Effector memory CD4-positive, alpha-beta T cell (primary cell): ENCODE data around the gene SLCO3A1.

ENCODE experiments used
- DNase-seq, 3 donors: peaks; one replicate each; pipeline ENCODE4 v3.0.0-alpha.2; 2020
- H3K27ac ChIP-seq: 2 replicates; pipeline ENCODE4 v1.7.0; 2013; ENCODE audit warnings: mild to moderate bottlenecking, low read length, moderate library complexity; ENCODE audit not compliant: insufficient read depth, poor library complexity, severe bottlenecking
- H3K27me3 ChIP-seq: replicated peaks from 2 replicates; pipeline ENCODE4 v1.7.0; 2013; ENCODE audit warnings: mild to moderate bottlenecking, low read length; ENCODE audit not compliant: insufficient read depth, control insufficient read depth, poor library complexity, severe bottlenecking
- H3K36me3 ChIP-seq: 2 replicates; pipeline ENCODE4 v1.7.0; 2013; ENCODE audit warnings: mild to moderate bottlenecking, low read length, moderate library complexity; ENCODE audit not compliant: control insufficient read depth, insufficient read depth
- H3K4me1 ChIP-seq: 2 replicates; pipeline ENCODE4 v1.7.0; 2013; ENCODE audit warnings: low read length, mild to moderate bottlenecking; ENCODE audit not compliant: control insufficient read depth, insufficient read depth, poor library complexity, severe bottlenecking
- H3K4me3 ChIP-seq: 2 replicates; pipeline ENCODE4 v1.7.0; 2013; ENCODE audit warnings: low read length, low read depth, mild to moderate bottlenecking; ENCODE audit not compliant: insufficient read depth, poor library complexity, severe bottlenecking
- H3K9me3 ChIP-seq: 2 replicates; pipeline ENCODE4 v1.7.0; 2013; ENCODE audit warnings: mild to moderate bottlenecking, low read length, moderate library complexity; ENCODE audit not compliant: control insufficient read depth

Gene SLCO3A1

GRCh38 chr15:91973481-91973880 is 120.0 kb downstream of the SLCO3A1 start:
- H3K4me3 ChIP-seq, result no peak overlapping the region
- no peaks in the 10 kb centered on the region for H3K27me3 ChIP-seq
- DNase-seq, result no peak
- H3K36me3 ChIP-seq, result no peaks in the 10 kb centered on the region
- no peak overlapping the region for H3K27ac ChIP-seq
- no peaks in the 10 kb centered on the region for H3K9me3 ChIP-seq
- no peaks in the 10 kb centered on the region for H3K4me1 ChIP-seq

- Histone ChIP-seq H3K27me3 (no peaks in the 10 kb centered on the region), H3K4me1 (no peaks in the 10 kb centered on the region), H3K27ac (no peak overlapping the region), H3K9me3 (no peaks in the 10 kb centered on the region), H3K36me3 (no peaks in the 10 kb centered on the region), H3K4me3 (no peak overlapping the region)
- DNase-seq, result no peak
Observed at GRCh38 chr15:91974321-91974720, 120.8 kb downstream of the SLCO3A1 start.

- Histone ChIP-seq H3K4me1 (no peaks in the 10 kb centered on the region), H3K27ac (no peak overlapping the region), H3K9me3 (no peaks in the 10 kb centered on the region), H3K27me3 (no peaks in the 10 kb centered on the region), H3K4me3 (no peak overlapping the region), H3K36me3 (no peaks in the 10 kb centered on the region)
- no peak for DNase-seq
Observed at GRCh38 chr15:91975241-91975978, 121.9 kb downstream of the SLCO3A1 start.

GRCh38 chr15:91976966-91977365 is 123.5 kb downstream of the SLCO3A1 start:
- Histone ChIP-seq H3K4me1 (no peaks in the 10 kb centered on the region), H3K36me3 (no peaks in the 10 kb centered on the region), H3K4me3 (no peak overlapping the region), H3K9me3 (no peaks in the 10 kb centered on the region), H3K27me3 (no peaks in the 10 kb centered on the region), H3K27ac (no peak overlapping the region)
- DNase-seq, result no peak

GRCh38 chr15:91980502-91981267 is 127.2 kb downstream of the SLCO3A1 start:
- Histone ChIP-seq H3K4me3 (no peak overlapping the region), H3K27ac (no peak overlapping the region), H3K27me3 (no peaks in the 10 kb centered on the region), H3K9me3 (no peaks in the 10 kb centered on the region), H3K4me1 (no peaks in the 10 kb centered on the region), H3K36me3 (no peaks in the 10 kb centered on the region)
- DNase-seq, result no peak

GRCh38 chr15:91981821-91982800 is 128.6 kb downstream of the SLCO3A1 start:
- H3K27me3 ChIP-seq, result no peaks in the 10 kb centered on the region
- H3K27ac ChIP-seq, result no peak overlapping the region
- no peak for DNase-seq
- no peaks in the 10 kb centered on the region for H3K9me3 ChIP-seq
- H3K36me3 ChIP-seq, result no peaks in the 10 kb centered on the region
- H3K4me3 ChIP-seq, result no peak overlapping the region
- H3K4me1 ChIP-seq, result no peaks in the 10 kb centered on the region

GRCh38 chr15:91983729-91984340 is 130.3 kb downstream of the SLCO3A1 start:
- Histone ChIP-seq H3K4me3 (no peak overlapping the region), H3K4me1 (no peaks in the 10 kb centered on the region), H3K27me3 (no peaks in the 10 kb centered on the region), H3K36me3 (no peaks in the 10 kb centered on the region), H3K9me3 (no peaks in the 10 kb centered on the region), H3K27ac (no peak overlapping the region)
- no peak for DNase-seq

- Histone ChIP-seq H3K4me3 (no peak overlapping the region), H3K4me1 (no peaks in the 10 kb centered on the region), H3K36me3 (no peaks in the 10 kb centered on the region), H3K9me3 (no peaks in the 10 kb centered on the region), H3K27ac (no peak overlapping the region), H3K27me3 (no peaks in the 10 kb centered on the region)
- DNase-seq, result no peak
Observed at GRCh38 chr15:91985297-91985696, 131.8 kb downstream of the SLCO3A1 start.

GRCh38 chr15:91988071-91988470 is 134.6 kb downstream of the SLCO3A1 start:
- Histone ChIP-seq H3K27ac (no peak overlapping the region), H3K4me3 (no peak overlapping the region), H3K36me3 (no peaks in the 10 kb centered on the region), H3K27me3 (no peaks in the 10 kb centered on the region), H3K4me1 (no peaks in the 10 kb centered on the region), H3K9me3 (no peaks in the 10 kb centered on the region)
- DNase-seq, result no peak
